ENCODE data around the gene MS4A7.
A peak's percentile ranks its signal among the peaks of the same experiment; 100 is the strongest.

MS4A7 gene

GRCh38 chr11:60375316-60375715 is 3.0 kb upstream of the MS4A7 start:
- no peaks in the 10 kb centered on the region for H3K36me3 ChIP-seq (ENCODE audit: control insufficient read depth, insufficient read depth, low read length)
- no peaks in the 10 kb centered on the region for H3K79me2 ChIP-seq
- H3K27ac ChIP-seq: no peak overlapping the region
- no peak overlapping the region for H2AFZ ChIP-seq
- no peaks in the 10 kb centered on the region for H3K4me1 ChIP-seq
- H3K4me3 ChIP-seq (ENCODE audit: low read depth, low read length): no peak overlapping the region
- H3K27me3 ChIP-seq (ENCODE audit: control insufficient read depth, insufficient read depth, low read length): no peaks in the 10 kb centered on the region
- no peak for TF ChIP-seq CTCF (IDR thresholded peaks at IDR 0.05)
- no peak overlapping the region for H3K9ac ChIP-seq
- H3K4me2 ChIP-seq (ENCODE audit: low read length): no peak overlapping the region
- H3K9me3 ChIP-seq (ENCODE audit: control insufficient read depth, low read length): no peaks in the 10 kb centered on the region

- no peak for TF ChIP-seq CTCF (IDR thresholded peaks at IDR 0.05)
- no peak overlapping the region for H3K9ac ChIP-seq
- H2AFZ ChIP-seq: no peak overlapping the region
- H3K4me1 ChIP-seq: no peaks in the 10 kb centered on the region
- H3K79me2 ChIP-seq: no peaks in the 10 kb centered on the region
- H3K36me3 ChIP-seq (ENCODE audit: control insufficient read depth, insufficient read depth, low read length): no peaks in the 10 kb centered on the region
- no peaks in the 10 kb centered on the region for H3K9me3 ChIP-seq (ENCODE audit: control insufficient read depth, low read length)
- H3K4me3 ChIP-seq (ENCODE audit: low read depth, low read length): no peak overlapping the region
- no peak overlapping the region for H3K27ac ChIP-seq
- H3K4me2 ChIP-seq (ENCODE audit: low read length): no peak overlapping the region
- H3K27me3 ChIP-seq (ENCODE audit: control insufficient read depth, insufficient read depth, low read length): no peaks in the 10 kb centered on the region
Observed at GRCh38 chr11:60376601-60377000, 1.7 kb upstream of the MS4A7 start.

GRCh38 chr11:60377401-60378136 is 763 bp upstream of the MS4A7 start:
- no peaks in the 10 kb centered on the region for H3K36me3 ChIP-seq (ENCODE audit: control insufficient read depth, insufficient read depth, low read length)
- no peak overlapping the region for H2AFZ ChIP-seq
- H3K9me3 ChIP-seq (ENCODE audit: control insufficient read depth, low read length): no peaks in the 10 kb centered on the region
- TF ChIP-seq CTCF (IDR thresholded peaks at IDR 0.05): no peak
- H3K79me2 ChIP-seq: no peaks in the 10 kb centered on the region
- no peaks in the 10 kb centered on the region for H3K4me1 ChIP-seq
- no peak overlapping the region for H3K4me2 ChIP-seq (ENCODE audit: low read length)
- H3K27ac ChIP-seq: peak overlapping the region; percentile 36
- no peak overlapping the region for H3K4me3 ChIP-seq (ENCODE audit: low read depth, low read length)
- H3K9ac ChIP-seq: no peak overlapping the region
- no peaks in the 10 kb centered on the region for H3K27me3 ChIP-seq (ENCODE audit: control insufficient read depth, insufficient read depth, low read length)

DNA sequence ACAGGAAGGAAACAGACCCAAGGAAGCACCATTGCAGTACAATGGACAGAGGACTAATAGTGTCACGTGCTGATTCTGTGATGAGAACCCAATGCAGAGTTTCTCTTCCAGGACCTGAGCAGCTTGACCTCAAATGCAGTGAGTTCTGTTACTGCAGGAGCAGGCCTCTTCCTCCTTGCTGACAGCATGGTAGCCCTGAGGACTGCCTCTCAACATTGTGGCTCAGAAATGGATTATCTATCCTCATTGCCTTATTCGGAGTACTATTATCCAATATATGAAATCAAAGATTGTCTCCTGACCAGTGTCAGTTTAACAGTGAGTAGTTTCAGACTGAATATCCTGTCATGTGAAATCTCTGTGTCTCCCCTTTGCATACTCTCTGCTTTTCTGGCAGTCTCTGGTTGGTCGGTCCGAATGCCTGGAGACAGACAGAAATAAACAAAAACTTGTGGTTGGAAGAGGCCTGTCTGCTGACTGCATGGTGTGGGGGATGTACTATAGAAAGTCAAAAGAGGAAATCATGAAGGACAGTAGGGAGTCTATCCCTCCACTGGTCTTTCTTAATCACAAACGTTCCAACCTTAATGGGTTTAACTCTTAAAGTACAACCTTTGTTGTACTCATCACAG is 11.1 kb downstream of the MS4A7 start:
- Histone ChIP-seq H3K4me2 (ENCODE audit: low read length) (no peak overlapping the region), H3K27me3 (ENCODE audit: control insufficient read depth, insufficient read depth, low read length) (no peaks in the 10 kb centered on the region), H3K36me3 (ENCODE audit: control insufficient read depth, insufficient read depth, low read length) (no peaks in the 10 kb centered on the region), H3K27ac (no peak overlapping the region), H3K9ac (no peak overlapping the region), H3K4me3 (ENCODE audit: low read depth, low read length) (no peak overlapping the region), H2AFZ (no peak overlapping the region), H3K4me1 (no peaks in the 10 kb centered on the region), H3K79me2 (no peaks in the 10 kb centered on the region), H3K9me3 (ENCODE audit: control insufficient read depth, low read length) (no peaks in the 10 kb centered on the region)
- TF ChIP-seq CTCF (IDR thresholded peaks at IDR 0.05): no peak

DNA sequence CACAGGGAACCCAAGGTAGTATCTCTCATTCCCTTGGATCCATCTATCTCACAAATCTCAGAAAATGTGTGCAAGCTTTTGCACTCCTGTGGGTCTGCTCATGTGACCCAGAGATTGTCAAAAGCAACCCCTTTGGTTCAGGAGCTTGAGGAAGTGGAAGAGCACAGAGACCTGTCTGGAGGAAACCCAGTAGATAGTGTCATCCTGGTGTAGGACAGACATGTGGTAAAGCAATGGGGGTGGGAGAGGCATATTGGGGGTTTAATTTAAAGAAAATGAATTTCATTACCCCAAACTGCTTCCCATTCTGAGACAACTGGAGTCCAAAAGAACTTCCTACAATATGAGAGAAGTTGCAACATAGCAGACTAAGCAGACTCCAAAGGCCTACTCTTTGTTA is 12.1 kb downstream of the MS4A7 start:
- H3K4me2 ChIP-seq (ENCODE audit: low read length): no peak overlapping the region
- no peaks in the 10 kb centered on the region for H3K4me1 ChIP-seq
- no peaks in the 10 kb centered on the region for H3K79me2 ChIP-seq
- no peaks in the 10 kb centered on the region for H3K27me3 ChIP-seq (ENCODE audit: control insufficient read depth, insufficient read depth, low read length)
- no peak overlapping the region for H3K27ac ChIP-seq
- no peak overlapping the region for H2AFZ ChIP-seq
- H3K4me3 ChIP-seq (ENCODE audit: low read depth, low read length): no peak overlapping the region
- H3K36me3 ChIP-seq (ENCODE audit: control insufficient read depth, insufficient read depth, low read length): no peaks in the 10 kb centered on the region
- no peaks in the 10 kb centered on the region for H3K9me3 ChIP-seq (ENCODE audit: control insufficient read depth, low read length)
- no peak overlapping the region for H3K9ac ChIP-seq
- TF ChIP-seq CTCF (IDR thresholded peaks at IDR 0.05): no peak

All from parathyroid adenoma (tissue), 2 donors.